Lung (tissue), 16 donors: ENCODE measurements around the gene ZNF385A. TPM values are rescaled to one million over a fixed set of nuclear protein-coding genes. Genes with fewer than 3 reads are reported as not detected.
A peak's percentile ranks its signal among the peaks of the same experiment; 100 is the strongest.

Source experiments
- ATAC-seq: fragments of 200-7000 bp; cut with Tn5 transposase; one replicate; pipeline ENCODE4 v1.9.1; 2020; ENCODE audit warnings: moderate number of reproducible peaks; ENCODE audit not compliant: insufficient read depth, low FRiP score
- DNase-seq, 3 donors: peaks; one replicate each; pipeline ENCODE4 v3.0.0-alpha.2; 2013 to 2017
- H3K27ac ChIP-seq, 2 donors: one replicate each; pipeline ENCODE4 v1.5.1; 2013; ENCODE audit warnings: mild to moderate bottlenecking in 2 of 2, moderate library complexity in 2 of 2, control low read depth in 1 of 2, inconsistent platforms in 1 of 2, low read depth in 1 of 2, low read length in 1 of 2
- H3K27me3 ChIP-seq, 3 donors: one replicate each; pipeline ENCODE4 v1.5.1; 2013; ENCODE audit warnings: low read length in 2 of 3; ENCODE audit not compliant: control insufficient read depth in 3 of 3, insufficient read depth in 3 of 3
- H3K36me3 ChIP-seq, 4 donors: one replicate each; pipeline ENCODE4 v1.5.1; 2013; ENCODE audit warnings: low read length in 4 of 4, mild to moderate bottlenecking in 1 of 4, moderate library complexity in 1 of 4; ENCODE audit not compliant: control insufficient read depth in 4 of 4, insufficient read depth in 4 of 4
- H3K4me1 ChIP-seq, 5 donors: one replicate each; pipeline ENCODE4 v1.5.1; 2013; ENCODE audit warnings: low read length in 5 of 5, mild to moderate bottlenecking in 2 of 5, moderate library complexity in 1 of 5; ENCODE audit not compliant: control insufficient read depth in 5 of 5, insufficient read depth in 5 of 5
- H3K4me3 ChIP-seq: one replicate; pipeline ENCODE4 v1.5.1; 2013; ENCODE audit warnings: mild to moderate bottlenecking, control low read depth, moderate library complexity
- H3K9ac ChIP-seq, 2 donors: one replicate each; pipeline ENCODE4 v1.5.1; 2013; ENCODE audit warnings: low read length in 2 of 2, control low read depth in 1 of 2; ENCODE audit not compliant: insufficient read depth in 1 of 2
- H3K9me3 ChIP-seq, 4 donors: one replicate each; pipeline ENCODE4 v1.5.1; 2013; ENCODE audit warnings: low read length in 3 of 4, mild to moderate bottlenecking in 1 of 4, moderate library complexity in 1 of 4; ENCODE audit not compliant: control insufficient read depth in 4 of 4, insufficient read depth in 3 of 4
- WGBS, 2 donors: extraction: QIAGEN DNeasy Blood & Tissue Kit; methylation state at CpG; one replicate each; pipeline ENCODE4 v1.1.7; 2013; 5-methylcytosine and 5-hydroxymethylcytosine counted together
- long read RNA-seq, 5 donors: transcript quantifications; one replicate each; lab custom pipeline, GENCODE V29; 2026
- polyA plus RNA-seq, 2 donors: library from polyadenylated mRNA; stranded (reverse); fragments of 200-250 nt; gene quantifications; one replicate each; pipeline ENCODE4 v1.2.1, GENCODE V29; 2013
- total RNA-seq, 2 donors: library from RNA; depleted of rRNA in 1 of 2; stranded (reverse); fragments of >200 nt in 1 of 2; gene quantifications; one replicate each; pipeline ENCODE4 v1.2.1, GENCODE V29; 2014 to 2021
- TF ChIP-seq, protein P1 (sequence below): IDR thresholded peaks from 2 replicates; pipeline ENCODE4 v1.5.1; 2012; ENCODE audit warnings: mild to moderate bottlenecking; ENCODE audit errors: control extremely low read depth, extremely low read depth
- donor health status: control.
- donor health status: control.
- donor health status: Bipolar disorder and iron deficiency.
- donor health status: healthy.
- donor health status: DM: yes; HTN: yes; CAD: no.

Gene ZNF385A, protein sequence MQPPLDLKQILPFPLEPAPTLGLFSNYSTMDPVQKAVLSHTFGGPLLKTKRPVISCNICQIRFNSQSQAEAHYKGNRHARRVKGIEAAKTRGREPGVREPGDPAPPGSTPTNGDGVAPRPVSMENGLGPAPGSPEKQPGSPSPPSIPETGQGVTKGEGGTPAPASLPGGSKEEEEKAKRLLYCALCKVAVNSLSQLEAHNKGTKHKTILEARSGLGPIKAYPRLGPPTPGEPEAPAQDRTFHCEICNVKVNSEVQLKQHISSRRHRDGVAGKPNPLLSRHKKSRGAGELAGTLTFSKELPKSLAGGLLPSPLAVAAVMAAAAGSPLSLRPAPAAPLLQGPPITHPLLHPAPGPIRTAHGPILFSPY
- total RNA-seq (10 to 100 TPM in 1 of 2 donors, 1 to 10 TPM in 1; 7.6 to 26.1 TPM), polyA plus RNA-seq (10 to 100 TPM; 15.3 to 17.9 TPM)
- long read RNA-seq, donor 1, partial matches to known transcripts, result 0 of 2 reads
- long read RNA-seq, donor 1, other reads (novel, unspliced or antisense), result 0 of 2 reads
- long read RNA-seq, donor 2, result 0 reads
- long read RNA-seq, donor 3, partial matches to known transcripts, result 0 of 1 reads
- long read RNA-seq, donor 3, other reads (novel, unspliced or antisense), result 0 of 1 reads
- long read RNA-seq, donor 4, partial matches to known transcripts, result 0 of 1 reads
- long read RNA-seq, donor 4, other reads (novel, unspliced or antisense), result 0 of 1 reads
- long read RNA-seq, donor 5, partial matches to known transcripts, result 0 of 1 reads
- long read RNA-seq, donor 5, other reads (novel, unspliced or antisense), result 0 of 1 reads

DNA sequence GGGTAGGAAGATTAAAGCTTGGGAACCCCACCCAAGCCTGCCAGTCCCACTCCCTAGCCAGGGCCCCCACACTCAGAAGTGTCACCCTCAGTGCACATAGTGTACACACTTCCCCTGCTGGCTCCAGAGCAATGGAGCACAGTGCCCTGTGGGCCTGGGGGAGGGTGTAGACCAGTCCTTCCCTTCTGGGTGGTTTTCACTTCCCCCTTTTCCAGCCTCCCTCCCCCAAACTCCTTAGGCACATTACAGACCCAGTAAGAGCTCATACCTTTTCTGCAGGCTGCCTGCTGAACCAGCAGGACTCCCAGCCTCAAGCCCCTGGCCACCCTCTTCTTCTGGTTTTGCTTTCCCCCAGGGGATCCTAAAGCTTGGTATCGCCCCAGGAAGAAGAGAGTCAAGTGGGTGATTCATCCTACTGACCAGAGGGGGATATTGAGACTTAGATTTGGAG lies at the start of gene ZNF385A:
Gene ZNF385A, minus strand, starts transcription at position 143 of the 451 bp plus-strand sequence. CDS start 219 bp downstream, outside the sequence.
- Histone ChIP-seq H3K9ac (no peak within 1 kb of the TSS), H3K4me1 (peaks cover 0 to 33% (median 14%) of the 10 kb centered on the region in 5 donors), H3K27me3 (no peaks in the 10 kb centered on the region), H3K4me3 (no peak within 1 kb of the TSS), H3K36me3 (no peaks in the 10 kb centered on the region), H3K9me3 (no peaks in the 10 kb centered on the region), H3K27ac (peak within 1 kb of the TSS in 1 of 2 donors; percentile 73)
- DNase-seq (no peak), ATAC-seq (no peak)
- WGBS, 2 donors, result 58 to 84% methylated on average over 1 of the region's 1 CpG
- TF ChIP-seq, protein P1, sequence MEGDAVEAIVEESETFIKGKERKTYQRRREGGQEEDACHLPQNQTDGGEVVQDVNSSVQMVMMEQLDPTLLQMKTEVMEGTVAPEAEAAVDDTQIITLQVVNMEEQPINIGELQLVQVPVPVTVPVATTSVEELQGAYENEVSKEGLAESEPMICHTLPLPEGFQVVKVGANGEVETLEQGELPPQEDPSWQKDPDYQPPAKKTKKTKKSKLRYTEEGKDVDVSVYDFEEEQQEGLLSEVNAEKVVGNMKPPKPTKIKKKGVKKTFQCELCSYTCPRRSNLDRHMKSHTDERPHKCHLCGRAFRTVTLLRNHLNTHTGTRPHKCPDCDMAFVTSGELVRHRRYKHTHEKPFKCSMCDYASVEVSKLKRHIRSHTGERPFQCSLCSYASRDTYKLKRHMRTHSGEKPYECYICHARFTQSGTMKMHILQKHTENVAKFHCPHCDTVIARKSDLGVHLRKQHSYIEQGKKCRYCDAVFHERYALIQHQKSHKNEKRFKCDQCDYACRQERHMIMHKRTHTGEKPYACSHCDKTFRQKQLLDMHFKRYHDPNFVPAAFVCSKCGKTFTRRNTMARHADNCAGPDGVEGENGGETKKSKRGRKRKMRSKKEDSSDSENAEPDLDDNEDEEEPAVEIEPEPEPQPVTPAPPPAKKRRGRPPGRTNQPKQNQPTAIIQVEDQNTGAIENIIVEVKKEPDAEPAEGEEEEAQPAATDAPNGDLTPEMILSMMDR, result no peak

DNA sequence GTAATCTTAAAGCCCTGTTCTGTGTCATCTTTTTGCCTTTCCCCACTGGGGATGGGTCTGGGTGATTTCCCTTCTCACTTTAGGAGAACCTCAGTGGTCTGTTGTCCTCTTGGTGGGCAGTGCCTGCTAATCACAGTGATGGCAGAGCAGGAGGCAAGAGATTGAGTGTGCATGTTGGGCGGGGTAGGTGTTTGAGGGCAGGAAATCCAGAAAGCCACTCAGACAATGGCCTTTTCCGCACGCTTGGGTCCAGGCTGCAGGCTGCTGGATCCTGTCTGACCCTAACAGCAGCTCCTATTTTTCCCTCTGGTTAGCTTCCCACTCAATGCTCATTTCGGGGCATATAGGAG lies 48.3 kb upstream of the ZNF385A start:
- DNase-seq (peak in 1 of 3 donors; percentile 46), ATAC-seq (no peak)
- no peak overlapping the region for H3K9ac ChIP-seq
- no peak overlapping the region for H3K4me3 ChIP-seq
- no peaks in the 10 kb centered on the region for H3K9me3 ChIP-seq
- H3K36me3 ChIP-seq, result no peaks in the 10 kb centered on the region
- WGBS, 2 donors, result 60 to 70% methylated on average over 4 of the region's 4 CpGs
- peak overlapping the region; percentile 43 to 84 for H3K27ac ChIP-seq
- H3K27me3 ChIP-seq, result no peaks in the 10 kb centered on the region
- TF ChIP-seq, protein P1, result no peak
- peaks cover 8 to 22% (median 14%) of the 10 kb centered on the region in 5 donors for H3K4me1 ChIP-seq

DNA sequence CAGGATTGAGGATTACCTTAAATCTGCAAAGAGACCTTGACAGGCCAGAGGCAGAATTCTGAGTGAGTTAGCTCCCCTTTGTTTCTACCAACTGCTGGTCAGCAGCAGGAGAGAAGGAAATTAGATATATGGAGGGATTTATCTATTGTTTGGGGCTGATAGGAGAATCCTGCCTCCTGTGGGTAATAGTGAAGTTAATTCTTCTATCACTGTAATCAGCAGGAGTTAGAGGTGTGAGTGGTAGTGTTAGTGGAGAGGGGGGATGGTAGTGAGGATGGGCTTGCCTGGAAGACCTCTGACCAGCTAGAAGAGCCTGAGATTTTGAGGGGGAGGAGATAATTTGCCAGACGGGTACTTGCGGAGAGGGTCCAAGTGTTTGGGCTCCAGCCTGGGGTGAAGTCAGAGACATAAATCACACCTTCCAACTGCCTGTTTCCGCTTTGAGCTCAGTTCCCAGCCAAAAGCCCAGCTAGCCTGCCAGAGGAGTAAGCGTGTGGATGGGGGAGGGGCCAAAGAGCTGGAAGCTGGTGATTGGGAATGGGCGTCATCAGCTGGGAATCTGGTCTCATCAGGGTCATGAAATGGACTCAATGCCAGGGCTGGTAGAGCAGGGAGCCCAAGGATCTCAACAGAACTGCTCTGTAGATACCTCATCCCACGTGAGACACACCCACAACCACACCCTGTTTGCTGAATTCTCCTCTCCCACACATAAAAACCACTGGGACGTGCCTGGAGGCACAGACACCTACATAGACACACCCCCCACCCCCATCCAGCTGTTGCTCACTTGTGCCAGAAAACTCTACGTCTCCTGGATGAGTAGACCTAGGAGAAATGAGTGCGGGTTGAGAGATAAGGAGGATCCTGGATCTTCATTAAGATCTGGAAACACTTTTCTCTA lies 47.6 kb upstream of the ZNF385A start:
- peaks cover 8 to 24% (median 18%) of the 10 kb centered on the region in 5 donors for H3K4me1 ChIP-seq
- 35 to 39% methylated on average over 9 of the region's 9 CpGs for WGBS, 2 donors
- no peaks in the 10 kb centered on the region for H3K27me3 ChIP-seq
- H3K27ac ChIP-seq, result peak overlapping the region; percentile 58 to 84
- TF ChIP-seq, protein P1, result no peak
- H3K9ac ChIP-seq, result no peak overlapping the region
- peak; percentile 71 to 83 (median 77) for DNase-seq
- no peaks in the 10 kb centered on the region for H3K9me3 ChIP-seq
- peak; percentile 32 for ATAC-seq
- H3K4me3 ChIP-seq, result no peak overlapping the region
- H3K36me3 ChIP-seq, result no peaks in the 10 kb centered on the region
